IMR-90 (cell line): Measurements from ENCODE around the gene CFAP300.

Source experiments
- BHLHE40 ChIP-seq: fragments of 150-350 bp; IDR thresholded peaks from 2 replicates; pipeline ENCODE4 v1.6.1; 2016; ENCODE audit warnings: mild to moderate bottlenecking, low read depth, low read length
- CEBPB ChIP-seq: IDR thresholded peaks from 2 replicates; pipeline ENCODE4 v1.6.1; 2012; ENCODE audit warnings: low read depth, low read length, improper control_type of control experiment
- CHD1 ChIP-seq: IDR thresholded peaks from 2 replicates; pipeline ENCODE4 v1.6.1; 2012; ENCODE audit warnings: low read depth, low read length, improper control_type of control experiment
- CTCF ChIP-seq: conservative IDR thresholded peaks from 2 replicates; pipeline ENCODE4 v1.5.1; 2012; ENCODE audit warnings: mild to moderate bottlenecking, low read depth, low read length, improper control_type of control experiment
- FOS ChIP-seq: fragments of 150-350 bp; IDR thresholded peaks from 2 replicates; pipeline ENCODE4 v1.6.1; 2016; ENCODE audit warnings: low read depth, low read length
- MAFK ChIP-seq: IDR thresholded peaks from 2 replicates; pipeline ENCODE4 v1.6.1; 2012; ENCODE audit warnings: low read depth, low read length, improper control_type of control experiment
- MAZ ChIP-seq: IDR thresholded peaks from 2 replicates; pipeline ENCODE4 v1.6.1; 2012; ENCODE audit warnings: low read depth, mild to moderate bottlenecking, low read length, improper control_type of control experiment, moderate library complexity, borderline replicate concordance
- MXI1 ChIP-seq: IDR thresholded peaks from 2 replicates; pipeline ENCODE4 v1.6.1; 2012; ENCODE audit warnings: low read depth, mild to moderate bottlenecking, low read length, moderate library complexity, borderline replicate concordance
- POLR2A ChIP-seq: IDR thresholded peaks from 2 replicates; pipeline ENCODE4 v1.6.1; 2012; ENCODE audit warnings: mild to moderate bottlenecking, low read depth, low read length
- RAD21 ChIP-seq: IDR thresholded peaks from 2 replicates; pipeline ENCODE4 v1.6.1; 2012; ENCODE audit warnings: low read length, improper control_type of control experiment
- RCOR1 ChIP-seq: IDR thresholded peaks from 2 replicates; pipeline ENCODE4 v1.6.1; 2012; ENCODE audit warnings: mild to moderate bottlenecking, low read length, improper control_type of control experiment; ENCODE audit not compliant: insufficient replicate concordance
- RFX5 ChIP-seq: IDR thresholded peaks from 2 replicates; pipeline ENCODE4 v1.8.0; 2012; ENCODE audit warnings: low read depth, mild to moderate bottlenecking, low read length, moderate library complexity
- SMC3 ChIP-seq: fragments of 150-350 bp; IDR thresholded peaks from 2 replicates; pipeline ENCODE4 v1.6.1; 2016; ENCODE audit warnings: low read depth, mild to moderate bottlenecking, antibody characterized with exemption, low read length, moderate library complexity

GRCh38 chr11:102117472-102118113 is 70.4 kb downstream of the CFAP300 start:
- TF ChIP-seq POLR2A (no peak), MAZ (no peak), CTCF (no peak), RFX5 (no peak), RAD21 (no peak), CEBPB (no peak), RCOR1 (no peak), MAFK (0 out of 2 replicates have a peak, but pooled peaks have one; percentile 7), MXI1 (no peak), FOS (no peak), SMC3 (no peak), BHLHE40 (no peak), CHD1 (no peak)
